ENCODE results near the gene SLC8B1.
A peak's percentile ranks its signal among the peaks of the same experiment; 100 is the strongest.

The SLC8B1 gene

GRCh38 chr12:113292547-113292946 is 42.4 kb downstream of the SLC8B1 start:
- no peak for DNase-seq (ENCODE audit: low read depth)

GRCh38 chr12:113292091-113292490 is 42.8 kb downstream of the SLC8B1 start:
- DNase-seq (ENCODE audit: low read depth) = peak; percentile 77

- DNase-seq (ENCODE audit: low read depth) = no peak
Observed at GRCh38 chr12:113291586-113291985, 43.3 kb downstream of the SLC8B1 start.

GRCh38 chr12:113290506-113290905 is 44.4 kb downstream of the SLC8B1 start:
- DNase-seq (ENCODE audit: low read depth) = no peak

- no peak for DNase-seq (ENCODE audit: low read depth)
Observed at GRCh38 chr12:113289361-113289760, 45.5 kb downstream of the SLC8B1 start.

GRCh38 chr12:113287899-113288282 is 47.0 kb downstream of the SLC8B1 start:
- DNase-seq (ENCODE audit: low read depth) = no peak

GRCh38 chr12:113287146-113287898 is 47.6 kb downstream of the SLC8B1 start:
- DNase-seq (ENCODE audit: low read depth) = no peak

- DNase-seq (ENCODE audit: low read depth) = no peak
Observed at GRCh38 chr12:113286712-113287111, 48.2 kb downstream of the SLC8B1 start.

GRCh38 chr12:113285679-113286610 is 49.0 kb downstream of the SLC8B1 start:
- no peak for DNase-seq (ENCODE audit: low read depth)

- no peak for DNase-seq (ENCODE audit: low read depth)
Observed at GRCh38 chr12:113284751-113285150, 50.2 kb downstream of the SLC8B1 start.

GRCh38 chr12:113278633-113279032 is 56.3 kb downstream of the SLC8B1 start:
- DNase-seq (ENCODE audit: low read depth) = no peak

- DNase-seq (ENCODE audit: low read depth) = no peak
Observed at GRCh38 chr12:113278141-113278540, 56.8 kb downstream of the SLC8B1 start.

- no peak for DNase-seq (ENCODE audit: low read depth)
Observed at GRCh38 chr12:113277511-113277910, 57.4 kb downstream of the SLC8B1 start.

- no peak for DNase-seq (ENCODE audit: low read depth)
Observed at GRCh38 chr12:113276946-113277500, 57.9 kb downstream of the SLC8B1 start.

- DNase-seq (ENCODE audit: low read depth) = peak; percentile 85
Observed at GRCh38 chr12:113276306-113276705, 58.6 kb downstream of the SLC8B1 start.

GRCh38 chr12:113274848-113275247 is 60.1 kb downstream of the SLC8B1 start:
- no peak for DNase-seq (ENCODE audit: low read depth)

- peak; percentile 43 for DNase-seq (ENCODE audit: low read depth)
Observed at GRCh38 chr12:113273053-113273725, 61.7 kb downstream of the SLC8B1 start.

- peak; percentile 88 for DNase-seq (ENCODE audit: low read depth)
Observed at GRCh38 chr12:113271853-113272561, 62.9 kb downstream of the SLC8B1 start.

GRCh38 chr12:113271466-113271852 is 63.5 kb downstream of the SLC8B1 start:
- DNase-seq (ENCODE audit: low read depth) = peak; percentile 84

GRCh38 chr12:113270709-113271009 is 64.2 kb downstream of the SLC8B1 start:
- no peak for DNase-seq (ENCODE audit: low read depth)

GRCh38 chr12:113269257-113269943 is 65.5 kb downstream of the SLC8B1 start:
- DNase-seq (ENCODE audit: low read depth) = no peak

Measured in amniotic epithelial cell (primary cell).